Loucy (cell line): Measurements from ENCODE around the gene MIA2.

Source experiments
- H2AFZ ChIP-seq: fragments of 200-600 bp; sonication (generic); 2 replicates; pipeline ENCODE4 v1.6.0; 2016; ENCODE audit warnings: antibody characterized with exemption, mild to moderate bottlenecking, low read length, moderate library complexity
- H3F3A ChIP-seq: fragments of 200-600 bp; 2 replicates; pipeline ENCODE4 v1.6.0; 2016; ENCODE audit warnings: antibody characterized with exemption, low read depth, mild to moderate bottlenecking
- H3K27me3 ChIP-seq: fragments of 200-600 bp; sonication (generic); 2 replicates; pipeline ENCODE4 v1.6.1; 2014; ENCODE audit warnings: low read length, mild to moderate bottlenecking; ENCODE audit not compliant: insufficient read depth, poor library complexity, severe bottlenecking
- H3K36me3 ChIP-seq: fragments of 200-600 bp; sonication (generic); 2 replicates; pipeline ENCODE4 v1.6.1; 2016; ENCODE audit warnings: low read length; ENCODE audit not compliant: insufficient read depth
- H3K4me1 ChIP-seq: fragments of 200-600 bp; sonication (generic); 2 replicates; pipeline ENCODE4 v1.5.1; 2014; ENCODE audit warnings: low read length, mild to moderate bottlenecking; ENCODE audit not compliant: insufficient read depth, poor library complexity, severe bottlenecking
- H3K4me2 ChIP-seq: fragments of 200-600 bp; sonication (generic); 2 replicates; pipeline ENCODE4 v1.6.0; 2014; ENCODE audit warnings: antibody characterized with exemption, low read length, low read depth, mild to moderate bottlenecking; ENCODE audit not compliant: poor library complexity, severe bottlenecking
- H3K4me3 ChIP-seq: fragments of 200-600 bp; sonication (generic); 2 replicates; pipeline ENCODE4 v1.5.1; 2014; ENCODE audit warnings: low read length, mild to moderate bottlenecking, mixed read lengths; ENCODE audit not compliant: poor library complexity, severe bottlenecking
- H3K79me2 ChIP-seq: fragments of 200-600 bp; sonication (generic); 2 replicates; pipeline ENCODE4 v1.6.1; 2014; ENCODE audit warnings: low read length; ENCODE audit not compliant: insufficient read depth
- H3K9ac ChIP-seq: fragments of 200-600 bp; sonication (generic); 2 replicates; pipeline ENCODE4 v1.6.0; 2014; ENCODE audit warnings: mild to moderate bottlenecking, low read depth, low read length, moderate library complexity; ENCODE audit not compliant: poor library complexity, severe bottlenecking
- H3K9me2 ChIP-seq: fragments of 200-600 bp; sonication (generic); replicated peaks from 2 replicates; pipeline ENCODE4 v1.6.1; 2016; ENCODE audit warnings: low read depth, low read length, mixed read lengths
- H3K9me3 ChIP-seq: fragments of 200-600 bp; sonication (generic); 2 replicates; pipeline ENCODE4 v1.6.1; 2014; ENCODE audit warnings: mild to moderate bottlenecking, antibody characterized with exemption, low read length, low read depth; ENCODE audit not compliant: insufficient read depth
- H4K20me1 ChIP-seq: fragments of 200-600 bp; sonication (generic); 2 replicates; pipeline ENCODE4 v1.6.0; 2014; ENCODE audit warnings: antibody characterized with exemption, low read length, mild to moderate bottlenecking; ENCODE audit not compliant: insufficient read depth, poor library complexity, severe bottlenecking
- EZH2phosphoT487 ChIP-seq: fragments of 200-600 bp; IDR thresholded peaks from 2 replicates; pipeline ENCODE4 v1.6.1; 2018; ENCODE audit warnings: antibody characterized with exemption, mild to moderate bottlenecking, moderate library complexity, borderline replicate concordance
- TF ChIP-seq, protein P1 (sequence below): fragments of 200-600 bp; sonication (generic); conservative IDR thresholded peaks from 2 replicates; pipeline ENCODE4 v1.5.1; 2014; ENCODE audit warnings: mild to moderate bottlenecking, antibody characterized with exemption, low read length

The MIA2 gene

DNA sequence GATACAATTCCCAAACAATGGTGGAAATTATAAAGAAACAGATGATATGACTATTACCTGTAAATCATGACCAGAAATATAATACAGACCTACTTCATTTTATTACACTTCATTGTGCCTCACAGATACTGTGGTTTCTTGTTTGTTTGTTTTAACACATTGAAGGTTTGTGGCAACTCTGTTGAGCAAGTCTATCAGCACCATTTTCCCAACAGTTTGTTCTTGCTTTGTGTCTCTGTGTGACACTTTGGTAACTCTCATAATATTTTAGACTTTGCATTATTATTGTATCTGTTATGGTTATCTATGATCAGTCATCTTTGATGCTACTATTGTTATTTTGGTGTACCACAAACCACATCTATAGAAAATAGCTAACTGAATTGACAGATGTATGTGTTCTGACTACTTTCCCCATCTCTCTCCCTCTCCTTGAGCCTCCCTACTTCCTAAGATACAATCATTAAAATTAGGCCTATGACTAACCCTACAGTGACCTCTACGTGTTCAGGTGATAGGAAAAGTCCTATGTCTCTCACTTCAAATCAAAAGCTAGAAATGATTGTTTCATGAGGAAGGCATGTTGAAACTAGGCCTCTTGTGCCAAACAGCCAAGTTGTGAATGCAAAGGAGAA, 149.4 kb downstream of the MIA2 start:
- H2AFZ ChIP-seq = no peak overlapping the region
- H3K36me3 ChIP-seq = no peaks in the 10 kb centered on the region
- H3K9ac ChIP-seq = no peak overlapping the region
- H3F3A ChIP-seq = no peaks in the 10 kb centered on the region
- peaks cover 7% of the 10 kb centered on the region for H3K4me1 ChIP-seq
- H3K9me3 ChIP-seq = no peaks in the 10 kb centered on the region
- TF ChIP-seq EZH2phosphoT487 = no peak
- TF ChIP-seq, protein P1, sequence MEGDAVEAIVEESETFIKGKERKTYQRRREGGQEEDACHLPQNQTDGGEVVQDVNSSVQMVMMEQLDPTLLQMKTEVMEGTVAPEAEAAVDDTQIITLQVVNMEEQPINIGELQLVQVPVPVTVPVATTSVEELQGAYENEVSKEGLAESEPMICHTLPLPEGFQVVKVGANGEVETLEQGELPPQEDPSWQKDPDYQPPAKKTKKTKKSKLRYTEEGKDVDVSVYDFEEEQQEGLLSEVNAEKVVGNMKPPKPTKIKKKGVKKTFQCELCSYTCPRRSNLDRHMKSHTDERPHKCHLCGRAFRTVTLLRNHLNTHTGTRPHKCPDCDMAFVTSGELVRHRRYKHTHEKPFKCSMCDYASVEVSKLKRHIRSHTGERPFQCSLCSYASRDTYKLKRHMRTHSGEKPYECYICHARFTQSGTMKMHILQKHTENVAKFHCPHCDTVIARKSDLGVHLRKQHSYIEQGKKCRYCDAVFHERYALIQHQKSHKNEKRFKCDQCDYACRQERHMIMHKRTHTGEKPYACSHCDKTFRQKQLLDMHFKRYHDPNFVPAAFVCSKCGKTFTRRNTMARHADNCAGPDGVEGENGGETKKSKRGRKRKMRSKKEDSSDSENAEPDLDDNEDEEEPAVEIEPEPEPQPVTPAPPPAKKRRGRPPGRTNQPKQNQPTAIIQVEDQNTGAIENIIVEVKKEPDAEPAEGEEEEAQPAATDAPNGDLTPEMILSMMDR = no peak
- H3K9me2 ChIP-seq = no peaks in the 10 kb centered on the region
- peaks cover 13% of the 10 kb centered on the region for H3K27me3 ChIP-seq
- H3K4me2 ChIP-seq = no peak overlapping the region
- no peak overlapping the region for H3K4me3 ChIP-seq
- H3K79me2 ChIP-seq = no peaks in the 10 kb centered on the region
- H4K20me1 ChIP-seq = no peaks in the 10 kb centered on the region

DNA sequence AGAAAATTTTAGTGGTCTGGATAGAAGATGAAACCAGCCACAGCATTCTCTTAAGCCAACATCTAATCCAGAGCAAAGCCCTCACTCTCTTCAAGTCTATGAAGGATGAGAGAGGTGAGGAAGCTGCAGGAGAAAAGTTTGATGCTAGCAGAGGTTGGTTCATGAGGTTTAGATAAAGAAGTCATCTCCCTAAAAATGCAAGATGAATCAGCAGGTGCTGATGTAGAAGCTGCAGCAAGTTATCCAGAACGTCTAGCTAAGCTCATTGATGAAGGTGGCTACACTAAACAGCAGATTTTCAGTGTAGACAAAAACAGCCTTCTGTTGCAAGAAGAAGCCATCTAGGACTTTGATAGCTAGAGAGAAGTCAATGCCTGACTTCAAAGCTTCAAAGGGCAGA, 150.0 kb downstream of the MIA2 start:
- no peaks in the 10 kb centered on the region for H3K36me3 ChIP-seq
- no peaks in the 10 kb centered on the region for H3K9me3 ChIP-seq
- H4K20me1 ChIP-seq = no peaks in the 10 kb centered on the region
- H3K79me2 ChIP-seq = no peaks in the 10 kb centered on the region
- no peak overlapping the region for H2AFZ ChIP-seq
- H3K27me3 ChIP-seq = peaks cover 13% of the 10 kb centered on the region
- no peak overlapping the region for H3K4me3 ChIP-seq
- no peaks in the 10 kb centered on the region for H3K9me2 ChIP-seq
- H3F3A ChIP-seq = no peaks in the 10 kb centered on the region
- peaks cover 7% of the 10 kb centered on the region for H3K4me1 ChIP-seq
- TF ChIP-seq, protein P1 = no peak
- no peak for TF ChIP-seq EZH2phosphoT487
- no peak overlapping the region for H3K4me2 ChIP-seq
- no peak overlapping the region for H3K9ac ChIP-seq

DNA sequence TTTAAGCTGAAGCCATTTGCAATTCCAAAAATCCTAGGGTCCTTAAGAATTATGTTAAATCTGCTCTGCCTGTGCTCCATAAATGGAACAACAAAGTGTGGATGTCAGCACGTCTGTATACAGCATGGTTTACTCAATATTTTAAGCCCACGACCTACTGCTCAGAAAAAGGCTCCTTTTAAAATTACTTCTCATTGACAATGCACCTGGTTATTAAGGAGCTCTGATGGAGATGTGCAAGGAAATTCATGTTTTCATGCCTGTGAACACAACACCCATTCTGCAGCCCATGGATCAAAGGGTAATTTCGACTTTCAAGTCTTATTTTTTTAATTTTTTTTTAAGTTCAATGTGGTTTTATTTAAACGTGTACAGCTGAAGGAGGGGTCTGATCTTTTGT, 150.5 kb downstream of the MIA2 start:
- no peak overlapping the region for H3K4me2 ChIP-seq
- no peak for TF ChIP-seq EZH2phosphoT487
- TF ChIP-seq, protein P1 = no peak
- H3F3A ChIP-seq = no peaks in the 10 kb centered on the region
- H3K9me3 ChIP-seq = no peaks in the 10 kb centered on the region
- no peak overlapping the region for H3K9ac ChIP-seq
- H3K79me2 ChIP-seq = no peaks in the 10 kb centered on the region
- peaks cover 13% of the 10 kb centered on the region for H3K27me3 ChIP-seq
- H4K20me1 ChIP-seq = no peaks in the 10 kb centered on the region
- H3K9me2 ChIP-seq = no peaks in the 10 kb centered on the region
- H3K36me3 ChIP-seq = no peaks in the 10 kb centered on the region
- no peak overlapping the region for H2AFZ ChIP-seq
- peaks cover 7% of the 10 kb centered on the region for H3K4me1 ChIP-seq
- no peak overlapping the region for H3K4me3 ChIP-seq
